HG03432 (cell line): Measurements from ENCODE around the gene CNGA4.
"Not testable (repeated sequence)": the region's sequence is repeated elsewhere in the genome, so short reads cannot be mapped to it uniquely, and the experiment has no call there.

Source experiments
- ATAC-seq: cut with Tn5 transposase; IDR thresholded peaks from one replicate; pipeline ENCODE4 v1.9.1; 2021; ENCODE audit warnings: mild to moderate bottlenecking, moderate library complexity; ENCODE audit not compliant: unreplicated experiment

The CNGA4 gene

GRCh38 chr11:6260207-6260726 is 21.4 kb downstream of the CNGA4 start:
- no peak for ATAC-seq

DNA sequence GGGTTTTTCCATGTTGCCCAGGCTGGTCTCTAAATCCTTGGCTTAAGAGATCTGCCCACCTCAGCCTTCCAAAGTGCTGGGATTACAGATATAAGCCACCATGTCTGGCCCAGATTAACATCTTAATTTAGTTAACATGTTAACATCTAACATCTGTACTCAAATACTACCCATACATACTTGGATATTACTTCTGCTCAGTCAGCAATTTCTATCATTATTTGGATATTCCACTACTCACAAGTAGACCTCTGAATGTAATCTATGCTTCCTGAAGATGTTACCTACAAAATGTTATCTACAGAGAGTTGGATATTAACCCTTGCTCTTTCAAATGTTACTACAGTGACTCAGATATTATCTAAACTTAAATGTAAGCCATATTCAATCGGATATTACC is 24.8 kb downstream of the CNGA4 start:
- ATAC-seq: no peak

DNA sequence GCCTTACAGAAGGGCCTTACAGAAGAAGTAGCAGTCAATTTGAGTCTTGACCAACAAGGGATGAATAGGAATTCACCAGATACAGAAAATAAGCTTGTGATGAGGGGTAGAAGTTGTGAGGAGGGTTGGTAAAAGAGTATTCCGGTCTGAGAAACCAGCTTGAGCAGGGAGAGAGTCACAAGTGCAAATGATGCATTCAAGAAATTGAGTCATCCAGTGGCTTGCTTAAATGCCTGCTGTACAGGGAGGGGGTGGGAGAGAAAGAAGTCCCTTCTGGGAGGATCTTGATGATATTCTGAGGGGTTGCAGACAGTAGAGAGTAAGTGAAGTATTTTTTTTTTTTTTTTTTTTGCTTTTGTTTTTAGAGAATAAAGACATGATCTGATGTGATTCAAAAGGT is 29.9 kb downstream of the CNGA4 start:
- no peak for ATAC-seq

DNA sequence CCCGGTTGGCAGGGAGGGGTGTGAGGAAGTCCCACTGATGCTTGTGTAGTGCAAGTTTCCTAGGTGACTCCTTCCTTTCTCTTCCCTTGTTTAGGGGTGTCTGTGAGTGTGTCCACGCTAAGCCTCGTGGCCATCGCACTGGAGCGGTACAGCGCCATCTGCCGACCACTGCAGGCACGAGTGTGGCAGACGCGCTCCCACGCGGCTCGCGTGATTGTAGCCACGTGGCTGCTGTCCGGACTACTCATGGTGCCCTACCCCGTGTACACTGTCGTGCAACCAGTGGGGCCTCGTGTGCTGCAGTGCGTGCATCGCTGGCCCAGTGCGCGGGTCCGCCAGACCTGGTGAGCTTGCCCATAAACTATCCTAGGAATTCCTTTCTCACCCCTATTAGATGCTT is 31.1 kb downstream of the CNGA4 start:
- no peak for ATAC-seq

DNA sequence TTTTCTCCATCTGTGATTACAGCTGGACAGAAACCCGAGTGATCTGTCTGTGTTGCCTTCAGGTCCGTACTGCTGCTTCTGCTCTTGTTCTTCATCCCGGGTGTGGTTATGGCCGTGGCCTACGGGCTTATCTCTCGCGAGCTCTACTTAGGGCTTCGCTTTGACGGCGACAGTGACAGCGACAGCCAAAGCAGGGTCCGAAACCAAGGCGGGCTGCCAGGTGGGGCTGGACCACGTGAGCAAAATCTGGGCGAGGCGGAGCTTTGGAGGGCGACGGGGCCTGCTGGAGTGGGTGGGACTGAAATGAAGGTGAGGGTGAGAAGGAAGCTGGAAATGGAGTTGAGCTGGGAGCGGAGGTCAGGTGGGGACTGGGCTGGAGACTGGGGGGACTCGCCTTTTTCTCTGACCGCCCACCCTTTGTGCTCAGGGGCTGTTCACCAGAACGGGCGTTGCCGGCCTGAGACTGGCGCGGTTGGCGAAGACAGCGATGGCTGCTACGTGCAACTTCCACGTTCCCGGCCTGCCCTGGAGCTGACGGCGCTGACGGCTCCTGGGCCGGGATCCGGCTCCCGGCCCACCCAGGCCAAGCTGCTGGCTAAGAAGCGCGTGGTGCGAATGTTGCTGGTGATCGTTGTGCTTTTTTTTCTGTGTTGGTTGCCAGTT is 31.8 kb downstream of the CNGA4 start:
- ATAC-seq: no peak

GRCh38 chr11:6271598-6271997 is 32.7 kb downstream of the CNGA4 start:
- no peak for ATAC-seq

GRCh38 chr11:6273188-6273587 is 34.3 kb downstream of the CNGA4 start:
- no peak for ATAC-seq

- ATAC-seq: not testable (repeated sequence)
Observed at GRCh38 chr11:6280809-6281208, 41.9 kb downstream of the CNGA4 start.

DNA sequence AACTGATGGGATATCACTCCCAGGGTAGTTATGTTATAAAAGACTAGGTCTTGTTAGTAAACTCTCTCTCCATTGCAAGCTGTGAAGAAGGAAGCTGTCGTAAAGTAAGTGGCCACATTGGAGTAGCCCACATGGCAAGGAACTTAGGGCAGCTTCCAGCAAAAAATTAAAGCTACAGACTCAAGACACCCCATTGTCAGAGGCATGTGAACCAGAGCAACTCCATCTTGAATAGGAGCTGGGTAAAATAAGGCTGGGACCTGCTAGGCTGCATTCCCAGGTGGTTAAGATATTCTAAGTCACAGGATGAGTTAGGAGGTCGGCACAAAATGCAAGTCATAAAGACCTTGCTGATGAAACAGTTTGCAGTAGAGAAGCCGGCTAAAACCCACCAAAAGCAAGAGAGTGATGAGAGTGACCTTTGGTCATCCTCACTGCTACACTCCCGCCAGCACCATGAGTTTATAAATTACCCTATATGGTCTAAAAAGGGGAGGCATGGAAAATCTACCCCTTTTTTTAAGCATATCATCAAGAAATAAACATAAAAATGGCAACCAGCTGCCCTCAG is 44.6 kb downstream of the CNGA4 start:
- ATAC-seq: no peak

GRCh38 chr11:6284250-6284649 is 45.4 kb downstream of the CNGA4 start:
- no peak for ATAC-seq

DNA sequence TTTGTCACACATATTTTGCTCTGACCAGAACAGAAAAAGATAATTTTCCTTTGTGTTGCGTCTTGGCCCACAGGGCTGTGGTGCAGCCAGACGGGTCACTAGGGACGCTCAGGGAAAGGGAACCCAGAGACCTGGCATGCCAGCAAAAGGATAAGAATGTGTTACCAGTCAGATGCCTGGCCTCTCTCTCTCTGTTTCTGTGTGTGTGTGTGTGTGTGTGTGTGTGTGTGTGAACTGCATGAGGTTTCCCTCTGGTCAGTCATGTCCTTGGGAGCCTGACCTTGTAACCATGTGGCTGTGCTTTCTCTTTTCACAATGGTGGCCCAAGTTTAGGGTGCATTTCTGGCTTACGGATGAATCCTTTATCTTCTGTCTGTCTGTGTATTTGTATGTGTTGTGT is 46.1 kb downstream of the CNGA4 start:
- no peak for ATAC-seq
